Hepatocyte (in vitro differentiated cells): ENCODE results near the gene NANOS3. TPM values are rescaled to one million over a fixed set of nuclear protein-coding genes. Genes with fewer than 3 reads are reported as not detected.

ENCODE experiments used
- DNase-seq: peaks from one replicate; pipeline ENCODE4 v3.0.0-alpha.2; 2016; ENCODE audit warnings: low spot score
- H2AFZ ChIP-seq: fragments of 200-600 bp; sonication (generic); 2 replicates; pipeline ENCODE4 v1.6.0; 2016; ENCODE audit warnings: antibody characterized with exemption, mild to moderate bottlenecking
- H3K27ac ChIP-seq: fragments of 200-600 bp; sonication (generic); 2 replicates; pipeline ENCODE4 v1.5.1; 2016; ENCODE audit warnings: mild to moderate bottlenecking
- H3K27me3 ChIP-seq: fragments of 200-600 bp; sonication (generic); 2 replicates; pipeline ENCODE4 v1.6.1; 2016
- H3K36me3 ChIP-seq: fragments of 200-600 bp; sonication (generic); replicated peaks from 2 replicates; pipeline ENCODE4 v1.5.1; 2016; ENCODE audit warnings: low read depth; ENCODE audit not compliant: insufficient read depth
- H3K4me1 ChIP-seq: fragments of 200-600 bp; sonication (generic); 2 replicates; pipeline ENCODE4 v1.5.1; 2016; ENCODE audit warnings: mild to moderate bottlenecking, moderate library complexity; ENCODE audit not compliant: insufficient read depth
- H3K4me2 ChIP-seq: fragments of 200-600 bp; sonication (generic); 2 replicates; pipeline ENCODE4 v1.6.0; 2016
- H3K4me3 ChIP-seq: fragments of 200-600 bp; sonication (generic); 2 replicates; pipeline ENCODE4 v1.5.1; 2016; ENCODE audit warnings: mild to moderate bottlenecking
- H3K79me2 ChIP-seq: fragments of 200-600 bp; sonication (generic); 2 replicates; pipeline ENCODE4 v1.6.0; 2017; ENCODE audit warnings: mild to moderate bottlenecking
- H3K9me2 ChIP-seq: fragments of 200-600 bp; sonication (generic); replicated peaks from 2 replicates; pipeline ENCODE4 v1.6.0; 2017; ENCODE audit warnings: mild to moderate bottlenecking; ENCODE audit not compliant: insufficient read depth
- H3K9me3 ChIP-seq: fragments of 200-600 bp; sonication (generic); 2 replicates; pipeline ENCODE4 v1.5.1; 2016; ENCODE audit warnings: low read depth, mild to moderate bottlenecking
- H4K20me1 ChIP-seq: fragments of 200-600 bp; sonication (generic); 2 replicates; pipeline ENCODE4 v1.6.0; 2016; ENCODE audit warnings: mild to moderate bottlenecking; ENCODE audit not compliant: insufficient read depth, poor library complexity, severe bottlenecking
- CTCF ChIP-seq: fragments of 200-600 bp; sonication (generic); IDR thresholded peaks from 2 replicates; pipeline ENCODE4 v1.5.1; 2016; ENCODE audit warnings: antibody characterized with exemption, mild to moderate bottlenecking; ENCODE audit not compliant: poor library complexity
- EZH2 ChIP-seq: fragments of 200-600 bp; sonication (generic); IDR thresholded peaks from 2 replicates; pipeline ENCODE4 v1.6.1; 2016; ENCODE audit warnings: antibody characterized with exemption, mild to moderate bottlenecking, borderline replicate concordance
- EZH2phosphoT487 ChIP-seq: fragments of 200-600 bp; sonication (generic); IDR thresholded peaks from one replicate; pipeline ENCODE4 v1.6.1; 2018; ENCODE audit warnings: antibody characterized with exemption, mild to moderate bottlenecking, low read depth, moderate library complexity; ENCODE audit not compliant: unreplicated experiment, severe bottlenecking
- WGBS: methylation state at CpG from one replicate; pipeline ENCODE4 v1.1.6; 2016; ENCODE audit warnings: low lambda C conversion rate; ENCODE audit errors: missing lambda C conversion rate; 5-methylcytosine and 5-hydroxymethylcytosine counted together
- polyA plus RNA-seq: library from polyadenylated mRNA; unstranded; fragments of >200 nt; fragmentation: Nextera tagmentation; extraction: Ambion mirVana; gene quantifications from 2 replicates; pipeline ENCODE4 v1.2.1, GENCODE V29; 2016
- total RNA-seq: library from RNA; depleted of rRNA; stranded (reverse); fragments of >200 nt; gene quantifications from 2 replicates; pipeline ENCODE4 v1.2.3, GENCODE V29; 2014

Gene NANOS3
- total and polyA plus RNA-seq, 2 experiments from 2014 or later: 0.60 to 2.1 TPM

GRCh38 chr19:13865571-13866462, 11.1 kb upstream of the NANOS3 start:
- TF ChIP-seq EZH2phosphoT487 (no peak), EZH2 (no peak), CTCF (no peak)
- Histone ChIP-seq H4K20me1 (no peaks in the 10 kb centered on the region), H3K27me3 (no peaks in the 10 kb centered on the region), H3K4me1 (peaks cover 20% of the 10 kb centered on the region), H3K9me3 (no peaks in the 10 kb centered on the region), H3K36me3 (no peaks in the 10 kb centered on the region), H3K9me2 (no peaks in the 10 kb centered on the region), H3K79me2 (peaks cover 5% of the 10 kb centered on the region), H3K4me2 (peak overlapping the region; percentile 96), H3K27ac (peak overlapping the region; percentile 34), H3K4me3 (peak overlapping the region; percentile 92), H2AFZ (peak overlapping the region; percentile 73)
- 7% methylated on average over 28 of the region's 82 CpGs for WGBS
- no peak for DNase-seq

GRCh38 chr19:13866463-13867046, 10.4 kb upstream of the NANOS3 start:
- DNase-seq: peak; percentile 1
- no peak overlapping the region for H2AFZ ChIP-seq

GRCh38 chr19:13868663-13869062, 8.3 kb upstream of the NANOS3 start:
- DNase-seq: no peak
- Histone ChIP-seq H3K27me3 (no peaks in the 10 kb centered on the region), H3K4me2 (no peak overlapping the region), H3K27ac (no peak overlapping the region), H3K36me3 (no peaks in the 10 kb centered on the region), H3K4me3 (no peak overlapping the region), H3K9me2 (no peaks in the 10 kb centered on the region), H3K4me1 (peaks cover 14% of the 10 kb centered on the region), H2AFZ (no peak overlapping the region), H3K79me2 (peaks cover 5% of the 10 kb centered on the region), H4K20me1 (no peaks in the 10 kb centered on the region), H3K9me3 (no peaks in the 10 kb centered on the region)
- 90% methylated on average over 4 of the region's 4 CpGs for WGBS
- no peak for TF ChIP-seq EZH2phosphoT487
- TF ChIP-seq CTCF: no peak
- no peak for TF ChIP-seq EZH2

More at GRCh38 chr19:13866463-13867046, 10.4 kb upstream of the NANOS3 start:
- H3K27me3 ChIP-seq: no peaks in the 10 kb centered on the region
- no peaks in the 10 kb centered on the region for H4K20me1 ChIP-seq
- peaks cover 14% of the 10 kb centered on the region for H3K4me1 ChIP-seq
- H3K79me2 ChIP-seq: peaks cover 5% of the 10 kb centered on the region
- H3K36me3 ChIP-seq: no peaks in the 10 kb centered on the region
- no peak for TF ChIP-seq EZH2
- no peak for TF ChIP-seq EZH2phosphoT487
- no peak for TF ChIP-seq CTCF
- peak overlapping the region; percentile 34 for H3K27ac ChIP-seq
- peak overlapping the region; percentile 92 for H3K4me3 ChIP-seq
- H3K4me2 ChIP-seq: peak overlapping the region; percentile 96
- 84% methylated on average over 15 of the region's 15 CpGs for WGBS
- H3K9me3 ChIP-seq: no peaks in the 10 kb centered on the region
- no peaks in the 10 kb centered on the region for H3K9me2 ChIP-seq
